GM12878 (cell line): Measurements from ENCODE around the gene R3HDM2. TPM values are rescaled to one million over a fixed set of nuclear protein-coding genes. Genes with fewer than 3 reads are reported as not detected.

Experiments used
- BCL11A ChIP-seq: IDR thresholded peaks from 2 replicates; pipeline ENCODE4 v1.6.1; 2011; ENCODE audit warnings: low read depth, low read length
- CEBPB ChIP-seq, 2 experiments: fragments of 150-350 bp in 1 of 2; IDR thresholded peaks; 2 replicates each; pipeline ENCODE4 v1.6.1; 2012 to 2014; ENCODE audit warnings: low read depth in 2 of 2, low read length in 2 of 2, borderline replicate concordance in 1 of 2, inconsistent platforms in 1 of 2
- CREB1 ChIP-seq: IDR thresholded peaks from 2 replicates; pipeline ENCODE4 v1.6.1; 2012; ENCODE audit warnings: low read depth, mild to moderate bottlenecking, inconsistent platforms
- FOXK2 ChIP-seq: fragments of 450-650 bp; IDR thresholded peaks from 2 replicates; pipeline ENCODE4 v1.6.1; 2017; ENCODE audit warnings: mild to moderate bottlenecking, moderate library complexity
- GATAD2B ChIP-seq: fragments of 450-650 bp; conservative IDR thresholded peaks from 2 replicates; pipeline ENCODE4 v1.6.1; 2017; ENCODE audit warnings: low read depth, mild to moderate bottlenecking, moderate library complexity
- IRF4 ChIP-seq: IDR thresholded peaks from 2 replicates; pipeline ENCODE4 v1.6.1; 2011; ENCODE audit warnings: low read depth, low read length
- KAT2A ChIP-seq: conservative IDR thresholded peaks from 2 replicates; pipeline ENCODE4 v1.6.1; 2011; ENCODE audit warnings: low read depth, low read length; ENCODE audit not compliant: control insufficient read depth
- MEF2B ChIP-seq: fragments of 450-650 bp; IDR thresholded peaks from 2 replicates; pipeline ENCODE4 v1.6.1; 2018; ENCODE audit warnings: mild to moderate bottlenecking, moderate library complexity; ENCODE audit not compliant: partially characterized antibody, poor library complexity, severe bottlenecking
- NFIC ChIP-seq: IDR thresholded peaks from 2 replicates; pipeline ENCODE4 v1.6.1; 2012; ENCODE audit warnings: low read depth, mild to moderate bottlenecking, inconsistent platforms, low read length, moderate library complexity
- POU2F2 ChIP-seq: IDR thresholded peaks from 3 replicates; pipeline ENCODE4 v1.6.1; 2011; ENCODE audit warnings: low read depth, mild to moderate bottlenecking, low read length, borderline replicate concordance
- RAD51 ChIP-seq: fragments of 450-650 bp; IDR thresholded peaks from 2 replicates; pipeline ENCODE4 v1.6.1; 2016; ENCODE audit warnings: moderate library complexity, mild to moderate bottlenecking, inconsistent platforms
- RUNX3 ChIP-seq: IDR thresholded peaks from 2 replicates; pipeline ENCODE4 v1.6.1; 2012; ENCODE audit warnings: low read length, inconsistent platforms
- SMC3 ChIP-seq: IDR thresholded peaks from 2 replicates; pipeline ENCODE4 v1.6.1; 2011; ENCODE audit warnings: low read length, improper control_type of control experiment, borderline replicate concordance
- STAT1 ChIP-seq: fragments of 450-650 bp; conservative IDR thresholded peaks from 2 replicates; pipeline ENCODE4 v1.6.1; 2014; ENCODE audit warnings: antibody characterized with exemption, mild to moderate bottlenecking
- SUZ12 ChIP-seq: fragments of 200-600 bp; sonication (generic); IDR thresholded peaks from one replicate; pipeline ENCODE4 v1.6.1; 2018; ENCODE audit warnings: antibody characterized with exemption, mild to moderate bottlenecking; ENCODE audit not compliant: unreplicated experiment
- polyA plus RNA-seq, 11 experiments: library from polyadenylated mRNA; depleted of rRNA in 4 of 11; unstranded in 6 of 11; stranded (reverse) in 5 of 11; fragments of >200 nt; fragmentation: Nextera tagmentation in 4 of 11; fragmentation: Illumina TruSeq in 1 of 11; extraction: Ambion mirVana in 4 of 11; extraction: Trizol in 1 of 11; gene quantifications; 1 replicate in 1 of 11; 2 replicates in 10 of 11; pipeline versions ENCODE4 v1.2.1 to v1.2.3, GENCODE V29; 2011 to 2016; ENCODE audit warnings: inconsistent platforms in 2 of 11, missing spikeins in 2 of 11, low read depth in 1 of 11
- total RNA-seq, 4 experiments: library from RNA; depleted of rRNA in 3 of 4; stranded (reverse); fragments of >200 nt in 3 of 4; fragmentation: Illumina TruSeq in 1 of 4; extraction: Trizol in 1 of 4; gene quantifications; 2 replicates each; pipeline versions ENCODE4 v1.2.1 to v1.2.3, GENCODE V29; 2013 to 2021
- TF ChIP-seq, protein P1 (sequence below): IDR thresholded peaks from 2 replicates; pipeline ENCODE4 v1.6.1; 2012; ENCODE audit warnings: low read length, inconsistent platforms
- TF ChIP-seq, protein P2 (sequence below): IDR thresholded peaks from 2 replicates; pipeline ENCODE4 v1.6.1; 2011; ENCODE audit warnings: borderline replicate concordance, low read depth, mild to moderate bottlenecking, moderate library complexity, mixed read lengths, low read length; ENCODE audit not compliant: insufficient read depth; ENCODE audit errors: extremely low read length
- TF ChIP-seq, protein P3 (sequence below): fragments of 450-650 bp; IDR thresholded peaks from 2 replicates; pipeline ENCODE4 v1.6.1; 2018; ENCODE audit warnings: borderline replicate concordance, mild to moderate bottlenecking; ENCODE audit not compliant: partially characterized antibody
- TF ChIP-seq, protein P4 (sequence below): fragments of 150-350 bp; IDR thresholded peaks from 2 replicates; pipeline ENCODE4 v1.6.1; 2016; ENCODE audit warnings: low read depth, low read length
- TF ChIP-seq, protein P5 (sequence below): IDR thresholded peaks from 2 replicates; pipeline ENCODE4 v1.6.1; 2012; ENCODE audit warnings: low read depth, low read length, improper control_type of control experiment

Gene R3HDM2
- total and polyA plus RNA-seq, 10 of the 15 experiments (the other 5 are each of a cell fraction or from before 2014, with no cell fraction given), result 4.6 to 26.1 (median 11.2) TPM

DNA sequence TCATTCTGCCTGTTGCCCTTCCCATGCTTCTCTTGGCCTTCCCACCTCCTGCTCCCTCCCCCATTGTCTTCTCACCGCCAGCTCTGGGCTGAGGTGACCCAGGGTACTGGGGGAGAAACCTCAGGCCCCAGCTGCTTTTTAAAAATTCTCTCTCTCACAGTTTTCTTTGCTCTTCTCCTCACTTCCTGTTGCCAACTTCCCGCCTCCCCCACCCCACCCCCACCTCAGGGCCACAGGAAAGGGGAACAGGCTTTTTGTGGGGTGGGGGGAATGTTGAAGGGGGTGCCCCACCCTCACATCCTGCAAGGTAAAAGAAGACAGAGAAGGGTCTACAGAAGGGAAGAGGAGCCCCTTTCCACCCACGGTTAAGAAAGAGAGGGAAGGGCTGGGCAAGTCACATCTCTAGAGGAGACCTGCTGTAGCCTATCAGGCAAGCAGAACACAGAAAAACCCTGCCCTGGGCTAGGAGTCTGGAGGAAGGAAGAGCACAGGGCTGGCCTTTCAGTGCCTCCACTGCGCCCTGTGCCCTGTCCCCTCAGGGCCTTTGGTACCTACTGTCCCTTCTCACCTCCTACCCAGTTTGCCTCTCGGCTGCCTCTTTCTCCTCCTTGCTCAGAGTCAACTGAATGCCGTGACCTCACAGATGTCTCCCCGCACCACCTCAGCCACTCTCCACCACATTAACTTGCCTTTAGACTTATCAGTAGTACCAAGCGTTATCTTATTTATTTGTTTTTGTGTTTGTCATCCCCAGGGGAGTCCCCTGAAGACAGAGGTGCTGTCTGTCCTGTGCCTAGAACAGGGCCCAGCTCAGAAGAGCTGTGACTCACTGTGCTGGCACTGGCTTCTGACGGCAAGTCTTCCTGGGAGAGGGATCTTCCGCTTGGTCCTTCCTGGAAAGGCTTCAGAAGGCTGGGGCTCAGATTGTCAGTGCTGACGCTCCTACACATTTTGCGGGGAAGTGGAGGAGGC lies 47.2 kb upstream of the R3HDM2 start (continued):
- no peak for TF ChIP-seq MEF2B
- peak; percentile 42; the same call in 1 of the 2 replicates for TF ChIP-seq RUNX3
- TF ChIP-seq RAD51, result no peak
- TF ChIP-seq NFIC, result no peak
- no peak for TF ChIP-seq SUZ12
- no peak for TF ChIP-seq CEBPB (IDR thresholded peaks at IDR 0.05; ENCODE audit: borderline replicate concordance in 1 of 2, low read depth in 2 of 2, low read length in 2 of 2)
- TF ChIP-seq, protein P1, sequence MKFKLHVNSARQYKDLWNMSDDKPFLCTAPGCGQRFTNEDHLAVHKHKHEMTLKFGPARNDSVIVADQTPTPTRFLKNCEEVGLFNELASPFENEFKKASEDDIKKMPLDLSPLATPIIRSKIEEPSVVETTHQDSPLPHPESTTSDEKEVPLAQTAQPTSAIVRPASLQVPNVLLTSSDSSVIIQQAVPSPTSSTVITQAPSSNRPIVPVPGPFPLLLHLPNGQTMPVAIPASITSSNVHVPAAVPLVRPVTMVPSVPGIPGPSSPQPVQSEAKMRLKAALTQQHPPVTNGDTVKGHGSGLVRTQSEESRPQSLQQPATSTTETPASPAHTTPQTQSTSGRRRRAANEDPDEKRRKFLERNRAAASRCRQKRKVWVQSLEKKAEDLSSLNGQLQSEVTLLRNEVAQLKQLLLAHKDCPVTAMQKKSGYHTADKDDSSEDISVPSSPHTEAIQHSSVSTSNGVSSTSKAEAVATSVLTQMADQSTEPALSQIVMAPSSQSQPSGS, result no peak
- TF ChIP-seq, protein P2, sequence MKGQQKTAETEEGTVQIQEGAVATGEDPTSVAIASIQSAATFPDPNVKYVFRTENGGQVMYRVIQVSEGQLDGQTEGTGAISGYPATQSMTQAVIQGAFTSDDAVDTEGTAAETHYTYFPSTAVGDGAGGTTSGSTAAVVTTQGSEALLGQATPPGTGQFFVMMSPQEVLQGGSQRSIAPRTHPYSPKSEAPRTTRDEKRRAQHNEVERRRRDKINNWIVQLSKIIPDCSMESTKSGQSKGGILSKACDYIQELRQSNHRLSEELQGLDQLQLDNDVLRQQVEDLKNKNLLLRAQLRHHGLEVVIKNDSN, result no peak
- TF ChIP-seq KAT2A, result no peak
- TF ChIP-seq POU2F2, result no peak
- TF ChIP-seq, protein P3, sequence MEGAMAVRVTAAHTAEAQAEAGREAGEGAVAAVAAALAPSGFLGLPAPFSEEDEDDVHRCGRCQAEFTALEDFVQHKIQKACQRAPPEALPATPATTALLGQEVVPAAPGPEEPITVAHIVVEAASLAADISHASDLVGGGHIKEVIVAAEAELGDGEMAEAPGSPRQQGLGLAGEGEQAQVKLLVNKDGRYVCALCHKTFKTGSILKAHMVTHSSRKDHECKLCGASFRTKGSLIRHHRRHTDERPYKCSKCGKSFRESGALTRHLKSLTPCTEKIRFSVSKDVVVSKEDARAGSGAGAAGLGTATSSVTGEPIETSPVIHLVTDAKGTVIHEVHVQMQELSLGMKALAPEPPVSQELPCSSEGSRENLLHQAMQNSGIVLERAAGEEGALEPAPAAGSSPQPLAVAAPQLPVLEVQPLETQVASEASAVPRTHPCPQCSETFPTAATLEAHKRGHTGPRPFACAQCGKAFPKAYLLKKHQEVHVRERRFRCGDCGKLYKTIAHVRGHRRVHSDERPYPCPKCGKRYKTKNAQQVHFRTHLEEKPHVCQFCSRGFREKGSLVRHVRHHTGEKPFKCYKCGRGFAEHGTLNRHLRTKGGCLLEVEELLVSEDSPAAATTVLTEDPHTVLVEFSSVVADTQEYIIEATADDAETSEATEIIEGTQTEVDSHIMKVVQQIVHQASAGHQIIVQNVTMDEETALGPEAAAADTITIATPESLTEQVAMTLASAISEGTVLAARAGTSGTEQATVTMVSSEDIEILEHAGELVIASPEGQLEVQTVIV, result no peak
- TF ChIP-seq BCL11A, result no peak
- TF ChIP-seq GATAD2B, result no peak
- TF ChIP-seq, protein P4, sequence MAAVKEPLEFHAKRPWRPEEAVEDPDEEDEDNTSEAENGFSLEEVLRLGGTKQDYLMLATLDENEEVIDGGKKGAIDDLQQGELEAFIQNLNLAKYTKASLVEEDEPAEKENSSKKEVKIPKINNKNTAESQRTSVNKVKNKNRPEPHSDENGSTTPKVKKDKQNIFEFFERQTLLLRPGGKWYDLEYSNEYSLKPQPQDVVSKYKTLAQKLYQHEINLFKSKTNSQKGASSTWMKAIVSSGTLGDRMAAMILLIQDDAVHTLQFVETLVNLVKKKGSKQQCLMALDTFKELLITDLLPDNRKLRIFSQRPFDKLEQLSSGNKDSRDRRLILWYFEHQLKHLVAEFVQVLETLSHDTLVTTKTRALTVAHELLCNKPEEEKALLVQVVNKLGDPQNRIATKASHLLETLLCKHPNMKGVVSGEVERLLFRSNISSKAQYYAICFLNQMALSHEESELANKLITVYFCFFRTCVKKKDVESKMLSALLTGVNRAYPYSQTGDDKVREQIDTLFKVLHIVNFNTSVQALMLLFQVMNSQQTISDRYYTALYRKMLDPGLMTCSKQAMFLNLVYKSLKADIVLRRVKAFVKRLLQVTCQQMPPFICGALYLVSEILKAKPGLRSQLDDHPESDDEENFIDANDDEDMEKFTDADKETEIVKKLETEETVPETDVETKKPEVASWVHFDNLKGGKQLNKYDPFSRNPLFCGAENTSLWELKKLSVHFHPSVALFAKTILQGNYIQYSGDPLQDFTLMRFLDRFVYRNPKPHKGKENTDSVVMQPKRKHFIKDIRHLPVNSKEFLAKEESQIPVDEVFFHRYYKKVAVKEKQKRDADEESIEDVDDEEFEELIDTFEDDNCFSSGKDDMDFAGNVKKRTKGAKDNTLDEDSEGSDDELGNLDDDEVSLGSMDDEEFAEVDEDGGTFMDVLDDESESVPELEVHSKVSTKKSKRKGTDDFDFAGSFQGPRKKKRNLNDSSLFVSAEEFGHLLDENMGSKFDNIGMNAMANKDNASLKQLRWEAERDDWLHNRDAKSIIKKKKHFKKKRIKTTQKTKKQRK, result no peak
- TF ChIP-seq IRF4, result no peak
- no peak for TF ChIP-seq SMC3
- TF ChIP-seq STAT1, result no peak
- TF ChIP-seq CREB1, result no peak
- TF ChIP-seq, protein P5, sequence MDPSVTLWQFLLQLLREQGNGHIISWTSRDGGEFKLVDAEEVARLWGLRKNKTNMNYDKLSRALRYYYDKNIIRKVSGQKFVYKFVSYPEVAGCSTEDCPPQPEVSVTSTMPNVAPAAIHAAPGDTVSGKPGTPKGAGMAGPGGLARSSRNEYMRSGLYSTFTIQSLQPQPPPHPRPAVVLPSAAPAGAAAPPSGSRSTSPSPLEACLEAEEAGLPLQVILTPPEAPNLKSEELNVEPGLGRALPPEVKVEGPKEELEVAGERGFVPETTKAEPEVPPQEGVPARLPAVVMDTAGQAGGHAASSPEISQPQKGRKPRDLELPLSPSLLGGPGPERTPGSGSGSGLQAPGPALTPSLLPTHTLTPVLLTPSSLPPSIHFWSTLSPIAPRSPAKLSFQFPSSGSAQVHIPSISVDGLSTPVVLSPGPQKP, result no peak
- no peak for TF ChIP-seq FOXK2
